ENCODE measurements around the gene HRH3.

HRH3 gene

DNA sequence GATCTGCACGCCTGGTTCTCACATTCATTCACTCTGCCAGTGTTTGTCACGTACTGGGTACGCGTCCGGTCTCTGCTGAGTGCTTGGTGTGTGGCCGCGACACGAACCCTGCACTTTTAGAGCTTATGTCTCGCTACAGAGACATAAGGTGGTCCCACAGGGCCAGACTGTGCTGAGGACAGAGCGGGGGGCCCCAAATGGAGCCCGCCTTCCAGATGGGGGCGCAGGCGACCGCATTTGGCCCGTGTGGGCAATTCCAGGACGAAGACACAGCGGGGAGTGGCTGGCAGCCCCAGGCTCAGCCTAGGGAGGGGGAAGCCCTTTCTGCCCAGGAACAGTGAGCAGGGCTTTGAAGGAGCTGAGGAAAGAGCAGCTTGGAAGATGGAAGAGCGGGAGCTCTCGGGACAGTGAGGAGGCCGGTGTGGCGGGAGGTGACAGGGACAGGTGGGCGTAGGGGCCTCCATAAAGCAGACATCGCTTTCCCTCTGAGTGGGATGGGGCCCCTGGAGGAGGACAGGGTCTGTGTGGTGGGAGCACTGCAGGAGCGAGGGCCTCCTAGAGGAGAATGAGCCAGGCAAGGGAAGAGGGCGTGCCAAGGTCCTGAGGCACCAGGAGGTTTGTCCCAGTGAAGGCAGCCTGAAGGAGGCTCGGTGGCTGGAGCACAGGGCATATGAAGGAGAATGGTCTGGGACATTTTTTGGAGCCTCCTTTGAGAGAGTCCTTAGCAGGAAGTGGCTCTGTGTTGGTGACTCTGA lies 45.0 kb downstream of the HRH3 start:
- no peak for DNase-seq

GRCh38 chr20:62174021-62174804 lies 45.9 kb downstream of the HRH3 start:
- DNase-seq = no peak

- no peak for DNase-seq
These were observed 47.4 kb downstream of the HRH3 start for GRCh38 chr20:62172666-62173065.

- DNase-seq = no peak
These were observed 48.8 kb downstream of the HRH3 start for GRCh38 chr20:62171245-62171644.

DNA sequence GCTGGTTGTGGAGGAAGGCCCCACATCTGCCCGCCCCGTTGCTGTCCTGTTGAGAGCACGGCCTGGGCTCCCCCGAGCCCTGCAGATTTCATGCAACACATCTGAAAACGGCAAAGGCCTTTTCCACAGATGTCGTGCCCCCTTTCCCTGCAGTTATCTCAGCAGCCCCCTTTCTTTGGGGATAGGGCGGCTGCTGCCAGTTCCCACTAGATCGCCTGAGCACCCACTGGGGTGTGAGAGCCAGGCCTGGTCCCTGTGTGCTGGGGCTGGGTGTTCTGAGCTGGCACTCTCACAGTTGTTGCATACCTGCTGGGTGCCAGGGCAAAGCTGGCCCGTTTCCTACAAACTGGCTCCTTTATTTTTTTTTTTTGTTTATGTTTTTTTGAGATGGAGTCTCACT lies 49.5 kb downstream of the HRH3 start:
- DNase-seq = no peak

DNA sequence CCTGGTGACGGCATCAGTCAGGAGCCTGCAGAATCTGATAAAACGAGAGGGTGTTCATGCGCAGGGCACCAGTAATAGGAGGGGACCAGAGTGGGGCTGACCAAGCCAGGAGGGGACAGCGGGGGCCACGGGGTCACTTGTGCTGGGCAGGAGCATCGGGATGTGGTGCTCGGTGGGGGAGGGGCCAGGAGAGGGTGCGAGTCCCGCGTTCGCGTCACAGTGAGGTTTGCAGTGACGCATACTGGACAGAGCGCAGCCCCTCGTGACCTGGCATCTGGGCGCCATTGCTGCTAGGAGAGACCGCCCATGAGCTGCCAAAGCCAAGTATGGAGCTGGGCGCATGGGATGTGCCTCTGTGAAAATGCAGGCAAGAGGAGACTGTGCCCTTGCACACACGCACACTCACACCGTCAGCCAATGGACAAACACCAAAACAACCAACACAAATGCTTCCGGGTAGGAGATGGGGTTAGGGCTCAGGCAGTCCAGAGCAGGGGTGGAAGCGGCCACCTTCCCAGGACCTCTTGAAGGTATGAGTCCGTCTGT lies 51.1 kb downstream of the HRH3 start:
- no peak for DNase-seq

DNA sequence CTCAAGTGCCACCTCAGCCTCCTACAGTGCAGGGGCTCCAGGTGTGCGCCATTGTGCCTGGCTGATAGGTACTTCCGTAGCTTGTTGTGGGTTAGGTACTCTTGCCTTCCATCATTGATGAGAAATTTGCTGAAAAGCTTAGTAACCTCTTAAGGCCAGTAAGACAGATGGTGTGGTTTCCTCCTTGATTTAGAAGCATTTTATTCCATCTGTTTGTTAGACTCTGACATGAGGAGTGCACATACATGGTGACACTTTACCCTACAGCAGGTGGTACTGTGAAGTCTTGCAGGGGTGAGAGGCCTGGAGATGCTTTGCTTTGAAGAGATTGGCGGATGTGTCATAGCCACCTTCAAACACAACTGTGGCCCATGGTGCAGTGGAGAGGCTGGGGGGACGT lies 52.0 kb downstream of the HRH3 start:
- DNase-seq = no peak

GRCh38 chr20:62167474-62167873 lies 52.6 kb downstream of the HRH3 start:
- no peak for DNase-seq

GRCh38 chr20:62165762-62166399 lies 54.2 kb downstream of the HRH3 start:
- no peak for DNase-seq

Measured in T-helper 9 cell (primary cell).